ENCODE data around the gene UNC13D.

- TF ChIP-seq POLR2A (IDR thresholded peaks at IDR 0.05) (peak; percentile 100), EP300 (IDR thresholded peaks at IDR 0.05) (peak; percentile 90 to 100), CTCF (IDR thresholded peaks at IDR 0.05) (peak in 1 of 5 experiments; percentile 53)
Measured at GRCh38 chr17:75779250-75779986, 64.8 kb downstream of the UNC13D start.
